Measurements from ENCODE around the gene ZYX.
A peak's percentile ranks its signal among the peaks of the same experiment; 100 is the strongest.

ZYX gene

GRCh38 chr7:143362131-143363015 lies 18.8 kb upstream of the ZYX start, which contains the start of gene FAM131B:
Gene FAM131B, minus strand, starts transcription at chr7:143362713. Its CDS starts 110 bp downstream, at chr7:143362603.
- DNase-seq, result peak; percentile 38

GRCh38 chr7:143363016-143363937 lies 17.9 kb upstream of the ZYX start:
- DNase-seq, result no peak

DNA sequence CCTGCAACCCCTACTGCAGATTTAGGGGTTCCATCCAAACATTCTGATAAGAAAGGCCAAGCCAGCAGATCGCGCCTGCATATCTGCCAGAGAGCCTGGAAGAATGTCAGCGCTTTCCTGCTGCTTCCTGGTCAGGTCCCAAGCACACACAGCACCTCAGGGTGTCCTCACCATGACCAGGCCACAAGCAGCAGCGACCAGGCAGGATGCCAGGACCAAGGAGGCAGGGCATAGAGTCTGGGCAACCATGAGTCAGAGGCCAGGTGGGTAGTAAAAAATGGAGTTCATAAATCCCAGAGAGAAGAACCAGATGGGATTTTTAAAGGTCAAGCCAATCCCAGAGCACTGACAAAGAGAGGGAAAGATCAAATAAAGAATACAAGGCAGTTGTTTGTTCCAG lies 13.2 kb upstream of the ZYX start:
- DNase-seq, result no peak

GRCh38 chr7:143368387-143368786 lies 12.8 kb upstream of the ZYX start:
- DNase-seq, result no peak

DNA sequence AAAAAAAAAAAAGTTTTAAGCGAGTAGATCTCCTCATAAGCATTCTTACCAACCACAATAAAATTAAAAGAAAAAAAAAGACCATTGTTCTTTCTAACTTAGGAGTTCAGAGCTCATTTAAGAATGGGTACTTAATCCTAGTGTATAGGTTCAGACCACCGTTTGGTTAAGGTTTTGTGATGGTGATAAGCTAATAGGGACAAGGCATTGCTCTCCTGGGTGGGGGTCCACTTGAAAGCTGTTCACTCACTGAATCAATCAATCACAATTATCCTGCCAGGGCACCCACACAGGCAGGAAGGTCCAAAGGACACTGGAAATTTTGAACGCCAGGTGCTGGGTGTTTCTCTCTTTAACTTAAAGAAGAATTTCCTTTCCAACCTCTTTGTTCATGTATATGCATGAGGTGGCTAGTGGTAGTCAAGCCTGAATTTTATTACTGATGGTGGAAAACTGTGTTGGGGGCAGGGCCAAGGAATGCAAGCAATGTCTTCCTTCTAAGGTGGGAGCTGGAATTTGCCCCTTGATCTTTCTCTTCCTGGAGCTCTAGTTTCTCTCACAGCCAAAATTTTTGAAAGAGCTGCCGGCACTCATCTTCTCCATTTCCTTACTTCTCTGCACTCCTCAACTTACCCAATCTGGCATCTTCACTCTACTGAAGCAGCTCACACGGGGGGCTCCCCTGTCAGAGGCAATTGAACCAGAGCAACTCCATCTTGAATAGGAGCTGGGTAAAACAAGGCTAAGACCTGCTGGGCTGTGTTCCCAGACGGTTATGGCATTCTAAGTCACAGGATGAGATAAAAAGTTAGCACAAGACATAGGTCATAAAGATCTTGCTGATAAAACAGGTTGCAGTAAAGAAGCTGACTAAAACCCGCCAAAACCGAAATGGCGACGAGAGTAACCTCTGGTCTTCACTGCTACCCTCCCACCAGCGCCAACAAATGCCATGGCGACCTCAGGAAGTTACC lies 11.2 kb upstream of the ZYX start:
- DNase-seq, result no peak

DNA sequence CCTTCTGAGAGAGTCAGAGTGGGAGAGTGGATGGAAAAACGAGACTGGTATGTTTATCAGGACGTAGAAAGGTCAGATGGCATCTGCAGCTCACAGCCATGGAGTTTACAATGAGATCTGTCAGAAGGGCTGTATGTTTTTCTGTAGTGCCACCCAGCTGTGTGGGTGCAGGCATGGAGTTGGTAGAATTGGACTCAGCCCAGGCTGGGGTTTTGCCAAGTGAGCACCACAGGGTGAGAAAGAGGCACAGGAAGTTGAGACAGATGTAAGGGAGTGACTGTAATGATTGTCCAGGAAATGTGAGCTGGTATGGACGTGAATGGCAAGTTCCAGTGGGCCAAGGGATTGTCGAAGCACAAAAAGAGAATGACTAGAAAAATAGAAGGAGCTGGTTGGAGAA lies 9.1 kb upstream of the ZYX start:
- DNase-seq, result peak; percentile 36

DNA sequence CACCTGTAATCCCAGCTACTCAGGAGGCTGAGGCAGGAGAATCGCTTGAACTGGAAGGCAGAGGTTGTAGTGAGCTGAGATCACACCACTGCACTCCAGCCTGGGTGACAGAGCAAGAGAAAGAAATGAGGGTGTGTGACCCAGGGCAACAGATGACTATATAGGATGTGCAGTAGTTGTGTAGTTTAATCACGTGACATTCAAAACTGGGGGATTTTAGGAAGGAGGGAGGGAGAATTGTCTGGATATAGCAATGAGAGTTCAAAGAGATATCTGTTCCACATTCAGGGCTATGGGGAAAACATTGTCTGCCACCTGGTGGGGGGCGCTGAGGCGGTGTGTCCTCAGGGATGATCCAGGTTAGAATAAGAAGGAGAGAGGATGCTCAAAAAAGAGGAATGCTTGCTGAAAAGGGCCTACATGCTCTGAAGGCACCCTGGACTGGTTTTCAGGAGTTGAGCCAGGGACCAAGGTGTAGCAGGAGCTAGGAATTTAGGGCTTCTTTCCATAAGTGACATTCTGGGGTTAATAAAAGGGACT lies 7.8 kb upstream of the ZYX start:
- no peak for DNase-seq

DNA sequence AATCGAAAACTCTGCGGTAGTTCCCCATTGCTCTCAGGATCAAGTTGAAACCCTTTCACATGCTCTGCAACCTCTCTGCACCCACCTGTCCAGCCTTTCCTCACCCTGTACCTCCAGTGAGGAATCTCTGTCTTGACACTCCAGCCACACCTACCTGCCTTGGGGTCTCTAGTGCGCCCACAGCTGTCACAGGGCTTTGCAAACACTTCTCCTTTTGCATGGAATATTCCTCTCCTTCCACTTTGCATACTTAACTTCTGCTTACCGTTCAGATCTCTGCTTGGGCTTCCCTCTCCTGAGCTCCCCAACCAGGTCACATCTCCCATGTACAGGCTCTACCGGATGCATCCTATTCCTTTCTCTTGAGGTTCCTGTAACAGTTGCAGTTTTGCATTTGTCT lies 6.6 kb upstream of the ZYX start:
- DNase-seq, result no peak

GRCh38 chr7:143375298-143376034 lies 5.7 kb upstream of the ZYX start:
- DNase-seq, result no peak

GRCh38 chr7:143376396-143376795 lies 4.7 kb upstream of the ZYX start:
- DNase-seq, result no peak

DNA sequence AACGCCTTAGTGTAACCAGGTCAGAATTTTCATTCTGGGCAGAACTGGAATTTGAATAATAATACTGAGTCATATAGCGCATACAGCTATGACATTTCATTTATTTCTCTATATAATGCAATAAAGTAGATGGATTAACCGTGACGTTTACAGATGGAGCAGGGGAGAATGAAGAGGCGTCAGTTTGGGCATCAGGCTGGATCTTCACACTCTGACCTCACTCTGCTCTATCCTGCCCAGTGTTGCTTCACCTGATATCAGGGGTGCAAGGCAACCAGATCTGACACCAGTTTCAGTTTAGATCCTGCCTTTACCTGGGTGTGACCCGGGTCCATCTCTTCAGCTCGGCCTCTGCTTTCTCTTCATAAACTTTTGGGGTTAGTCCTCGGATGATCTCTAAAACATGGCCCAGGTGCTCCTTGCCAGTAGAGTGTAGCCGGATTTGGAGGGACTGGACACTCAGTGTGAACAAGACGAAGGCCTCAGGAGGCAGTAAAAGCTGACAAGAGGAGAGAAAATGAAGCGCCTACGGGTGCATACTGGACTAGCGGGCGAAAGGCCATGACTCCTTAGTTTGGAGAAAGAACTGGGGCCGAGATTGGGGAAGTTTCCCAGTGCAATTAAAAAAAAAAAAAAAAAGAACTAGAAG lies 1.4 kb upstream of the ZYX start:
- no peak for DNase-seq

DNA sequence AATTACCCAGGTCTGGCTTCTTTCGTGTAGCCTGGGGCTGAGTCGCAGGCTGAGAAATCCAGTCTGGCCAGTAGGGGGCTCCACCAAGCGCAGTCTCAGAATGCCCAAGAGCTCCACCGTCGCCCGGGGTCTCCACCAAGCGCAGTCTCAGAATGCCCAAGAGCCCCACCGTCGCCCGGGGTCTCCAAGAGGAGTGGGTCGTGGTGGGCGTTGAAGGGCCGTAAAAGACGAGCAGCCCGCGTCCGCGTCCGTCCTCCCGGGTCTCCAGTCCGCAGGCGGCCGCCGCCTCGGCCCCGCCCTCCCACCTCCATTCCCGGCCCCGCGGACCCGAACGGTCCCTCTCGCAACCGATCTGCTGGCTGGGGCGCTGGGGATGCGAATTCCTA lies 892 bp upstream of the ZYX start:
- peak; percentile 83 for DNase-seq

DNA sequence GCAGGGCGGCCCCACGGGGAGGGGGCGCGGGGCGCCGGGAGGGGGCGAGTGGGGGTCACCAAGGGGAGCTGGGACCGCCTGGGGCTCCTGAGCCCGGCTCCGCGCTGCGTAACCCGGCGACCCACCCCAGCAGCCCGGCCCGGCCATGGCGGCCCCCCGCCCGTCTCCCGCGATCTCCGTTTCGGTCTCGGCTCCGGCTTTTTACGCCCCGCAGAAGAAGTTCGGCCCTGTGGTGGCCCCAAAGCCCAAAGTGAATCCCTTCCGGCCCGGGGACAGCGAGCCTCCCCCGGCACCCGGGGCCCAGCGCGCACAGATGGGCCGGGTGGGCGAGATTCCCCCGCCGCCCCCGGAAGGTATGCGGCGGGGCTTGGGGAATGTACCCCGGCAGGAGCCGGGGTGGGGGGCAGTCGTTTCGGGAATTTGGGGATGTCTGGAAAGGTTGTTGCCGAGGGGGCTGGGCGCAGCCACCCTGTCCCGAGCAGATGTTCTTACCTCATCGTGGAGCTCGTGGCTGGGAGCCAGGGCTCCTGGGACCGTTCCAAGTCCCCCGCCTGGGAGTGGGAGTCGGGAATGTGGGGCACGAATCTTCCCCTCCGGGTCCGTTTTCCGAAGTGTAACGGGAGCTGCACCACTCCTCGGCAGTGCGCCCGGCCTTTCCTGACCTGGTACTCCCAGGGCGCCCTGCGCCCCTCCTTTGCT lies 431 bp downstream of the ZYX start:
- DNase-seq, result no peak

GRCh38 chr7:143382126-143382790 lies 1.1 kb downstream of the ZYX start:
- no peak for DNase-seq

- no peak for DNase-seq
These were observed 1.9 kb downstream of the ZYX start for GRCh38 chr7:143382791-143383641.

- no peak for DNase-seq
These were observed 2.5 kb downstream of the ZYX start for GRCh38 chr7:143383642-143383957.

GRCh38 chr7:143384148-143384547 lies 3.0 kb downstream of the ZYX start:
- DNase-seq, result no peak

Data from T-helper 9 cell (primary cell).